ENCODE data around the gene TMCC1.

Gene TMCC1

DNA sequence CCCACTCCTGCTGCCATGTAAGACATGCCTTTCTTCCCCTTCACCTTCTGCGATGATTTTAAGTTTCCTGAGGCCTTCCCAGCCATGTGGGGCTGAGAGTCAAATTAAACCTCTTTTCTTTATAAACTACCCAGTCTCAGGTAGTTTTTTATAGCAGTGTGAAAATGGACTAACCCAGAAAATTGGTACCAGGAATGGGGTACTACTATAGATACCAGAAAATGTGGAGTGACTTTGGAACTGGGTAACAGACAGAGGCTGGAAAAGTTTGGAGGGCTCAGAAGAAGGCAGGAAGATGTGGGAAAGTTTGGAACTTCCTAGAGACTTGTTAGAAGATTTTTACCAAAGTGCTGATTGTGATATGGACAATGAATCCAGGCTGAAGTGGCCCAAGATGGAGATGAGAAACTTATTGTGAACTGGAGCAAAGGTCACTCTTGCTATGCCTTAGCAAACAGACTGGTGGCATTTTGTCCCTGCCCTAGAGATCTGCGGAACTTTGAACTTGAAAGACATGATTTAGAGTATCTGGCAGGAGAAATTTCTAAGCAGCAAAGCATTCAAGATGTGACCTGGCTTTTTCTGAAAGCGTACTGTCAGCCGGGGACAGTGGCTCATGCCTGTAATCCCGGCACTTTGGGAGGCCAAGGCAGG is 52.7 kb downstream of the TMCC1 start:
- Histone ChIP-seq H3K36me3 (ENCODE audit: control insufficient read depth in 1 of 2, insufficient read depth in 2 of 2, low read depth in 1 of 2, low read length in 2 of 2) (peaks cover 4 to 6% of the 10 kb centered on the region in 2 experiments), H3K27ac (ENCODE audit: low read length, poor library complexity, severe bottlenecking) (no peak overlapping the region), H3K9me3 (ENCODE audit: control insufficient read depth, low read length) (peaks cover 23% of the 10 kb centered on the region), H2BK12ac (ENCODE audit: low read length in 2 of 2) (no peak overlapping the region), H2AFZ (ENCODE audit: low read depth, low read length) (no peak overlapping the region), H3K4me2 (ENCODE audit: low read length, poor library complexity, severe bottlenecking) (no peak overlapping the region), H4K8ac (ENCODE audit: low read length) (no peak overlapping the region), H3K4me3 (ENCODE audit: insufficient read depth in 1 of 2, low read depth in 1 of 2, low read length in 2 of 2) (no peak overlapping the region), H3K4me1 (ENCODE audit: control insufficient read depth, insufficient read depth, low read depth, low read length) (no peaks in the 10 kb centered on the region), H2AK5ac (ENCODE audit: low read length, severe bottlenecking) (no peak overlapping the region), H3K27me3 (ENCODE audit: control insufficient read depth in 1 of 2, insufficient read depth in 1 of 2, low read length in 2 of 2) (no peaks in the 10 kb centered on the region), H3K4ac (ENCODE audit: low read depth in 1 of 2, low read length in 2 of 2) (no peak overlapping the region), H3K14ac (ENCODE audit: low read length in 2 of 2) (no peak overlapping the region), H3K79me1 (replicated peaks; ENCODE audit: low read length, poor library complexity, severe bottlenecking) (peaks cover 32% of the 10 kb centered on the region), H2BK120ac (ENCODE audit: low read depth, low read length) (no peak overlapping the region), H2BK5ac (ENCODE audit: low read depth, low read length, poor library complexity, severe bottlenecking) (no peak overlapping the region), H3K9ac (ENCODE audit: low read length) (no peak overlapping the region), H3K23ac (ENCODE audit: low read length in 2 of 2) (no peak overlapping the region), H4K91ac (ENCODE audit: low read length) (no peak overlapping the region), H2BK15ac (ENCODE audit: low read depth, poor library complexity, severe bottlenecking) (no peak overlapping the region), H3K18ac (ENCODE audit: low read depth in 1 of 2, low read length in 2 of 2) (no peak overlapping the region)
- no peak for DNase-seq
- WGBS, result 97% methylated on average over 5 of the region's 5 CpGs

DNA sequence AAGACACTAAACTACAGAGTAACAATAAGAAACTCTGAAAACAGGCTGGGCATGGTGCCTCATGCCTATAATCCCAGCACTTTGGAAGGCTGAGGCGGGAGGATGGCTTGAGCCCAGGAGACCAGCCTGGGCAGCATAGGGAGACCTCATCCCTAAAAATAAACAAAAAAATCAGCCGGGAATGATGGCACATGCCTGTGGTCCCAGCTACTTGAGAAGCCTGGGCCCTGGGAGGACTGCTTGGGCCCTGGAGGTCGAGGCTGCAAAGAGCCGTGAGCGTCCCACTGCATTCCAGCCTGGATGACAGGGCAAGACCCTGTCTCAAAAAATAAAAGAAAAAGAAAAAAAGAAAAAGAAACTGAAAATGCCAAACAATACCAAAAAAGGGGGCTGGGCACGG is 55.4 kb downstream of the TMCC1 start:
- Histone ChIP-seq H2BK15ac (ENCODE audit: low read depth, poor library complexity, severe bottlenecking) (no peak overlapping the region), H3K23ac (ENCODE audit: low read length in 2 of 2) (no peak overlapping the region), H4K91ac (ENCODE audit: low read length) (no peak overlapping the region), H3K4me3 (ENCODE audit: insufficient read depth in 1 of 2, low read depth in 1 of 2, low read length in 2 of 2) (no peak overlapping the region), H3K9ac (ENCODE audit: low read length) (no peak overlapping the region), H3K18ac (ENCODE audit: low read depth in 1 of 2, low read length in 2 of 2) (no peak overlapping the region), H3K9me3 (ENCODE audit: control insufficient read depth, low read length) (peaks cover 23% of the 10 kb centered on the region), H2BK120ac (ENCODE audit: low read depth, low read length) (no peak overlapping the region), H3K14ac (ENCODE audit: low read length in 2 of 2) (no peak overlapping the region), H3K36me3 (ENCODE audit: control insufficient read depth in 1 of 2, insufficient read depth in 2 of 2, low read depth in 1 of 2, low read length in 2 of 2) (peaks cover 4 to 6% of the 10 kb centered on the region in 2 experiments), H3K4me2 (ENCODE audit: low read length, poor library complexity, severe bottlenecking) (no peak overlapping the region), H2AK5ac (ENCODE audit: low read length, severe bottlenecking) (no peak overlapping the region), H2BK5ac (ENCODE audit: low read depth, low read length, poor library complexity, severe bottlenecking) (no peak overlapping the region), H3K79me1 (replicated peaks; ENCODE audit: low read length, poor library complexity, severe bottlenecking) (peaks cover 30% of the 10 kb centered on the region), H2AFZ (ENCODE audit: low read depth, low read length) (no peak overlapping the region), H3K27me3 (ENCODE audit: control insufficient read depth in 1 of 2, insufficient read depth in 1 of 2, low read length in 2 of 2) (no peaks in the 10 kb centered on the region), H2BK12ac (ENCODE audit: low read length in 2 of 2) (no peak overlapping the region), H3K27ac (ENCODE audit: low read length, poor library complexity, severe bottlenecking) (no peak overlapping the region), H3K4me1 (ENCODE audit: control insufficient read depth, insufficient read depth, low read depth, low read length) (no peaks in the 10 kb centered on the region), H3K4ac (ENCODE audit: low read depth in 1 of 2, low read length in 2 of 2) (no peak overlapping the region), H4K8ac (ENCODE audit: low read length) (no peak overlapping the region)
- peak; percentile 25 for DNase-seq
- WGBS, result 39% methylated on average over 4 of the region's 6 CpGs

DNA sequence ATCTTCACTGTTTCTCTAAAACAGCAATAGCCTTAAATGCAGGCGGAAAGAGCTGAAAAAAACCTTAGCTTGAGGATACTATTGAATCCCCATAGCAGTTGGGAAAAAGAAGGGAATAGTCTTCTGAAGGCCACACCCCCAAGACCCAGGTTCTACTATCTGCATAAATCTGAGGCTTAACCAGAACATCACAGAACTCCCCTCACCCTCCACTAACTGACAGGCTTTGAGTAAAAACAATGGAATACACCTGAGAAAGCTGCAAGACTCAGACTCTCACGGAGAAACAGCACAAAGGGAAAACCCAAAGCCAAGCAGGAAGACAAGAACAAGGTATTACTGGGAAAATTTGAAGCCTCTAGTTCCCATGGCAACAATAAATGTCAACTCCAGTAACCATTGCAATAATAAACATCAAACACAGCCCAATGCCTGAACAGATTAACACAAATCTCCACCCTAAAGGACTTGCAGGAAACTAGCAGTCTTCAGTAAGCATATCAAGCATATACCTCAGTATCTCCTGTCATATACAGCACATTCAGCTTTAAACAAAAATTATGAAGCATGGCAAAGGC is 56.4 kb downstream of the TMCC1 start:
- no peak overlapping the region for H3K4ac ChIP-seq (ENCODE audit: low read depth in 1 of 2, low read length in 2 of 2)
- H3K23ac ChIP-seq (ENCODE audit: low read length in 2 of 2), result no peak overlapping the region
- H3K14ac ChIP-seq (ENCODE audit: low read length in 2 of 2), result no peak overlapping the region
- no peak overlapping the region for H3K9ac ChIP-seq (ENCODE audit: low read length)
- no peak overlapping the region for H3K18ac ChIP-seq (ENCODE audit: low read depth in 1 of 2, low read length in 2 of 2)
- no peak overlapping the region for H2BK5ac ChIP-seq (ENCODE audit: low read depth, low read length, poor library complexity, severe bottlenecking)
- no peak overlapping the region for H2BK120ac ChIP-seq (ENCODE audit: low read depth, low read length)
- peaks cover 15% of the 10 kb centered on the region for H3K9me3 ChIP-seq (ENCODE audit: control insufficient read depth, low read length)
- H3K79me1 ChIP-seq (replicated peaks; ENCODE audit: low read length, poor library complexity, severe bottlenecking), result peaks cover 28% of the 10 kb centered on the region
- DNase-seq, result peak; percentile 29
- no peak overlapping the region for H3K4me3 ChIP-seq (ENCODE audit: insufficient read depth in 1 of 2, low read depth in 1 of 2, low read length in 2 of 2)
- no peak overlapping the region for H4K91ac ChIP-seq (ENCODE audit: low read length)
- no peak overlapping the region for H3K4me2 ChIP-seq (ENCODE audit: low read length, poor library complexity, severe bottlenecking)
- no peak overlapping the region for H2AK5ac ChIP-seq (ENCODE audit: low read length, severe bottlenecking)
- no peak overlapping the region for H2AFZ ChIP-seq (ENCODE audit: low read depth, low read length)
- no peaks in the 10 kb centered on the region for H3K4me1 ChIP-seq (ENCODE audit: control insufficient read depth, insufficient read depth, low read depth, low read length)
- no peaks in the 10 kb centered on the region for H3K27me3 ChIP-seq (ENCODE audit: control insufficient read depth in 1 of 2, insufficient read depth in 1 of 2, low read length in 2 of 2)
- peaks cover 2 to 6% of the 10 kb centered on the region in 2 experiments for H3K36me3 ChIP-seq (ENCODE audit: control insufficient read depth in 1 of 2, insufficient read depth in 2 of 2, low read depth in 1 of 2, low read length in 2 of 2)
- H2BK12ac ChIP-seq (ENCODE audit: low read length in 2 of 2), result no peak overlapping the region
- no peak overlapping the region for H2BK15ac ChIP-seq (ENCODE audit: low read depth, poor library complexity, severe bottlenecking)
- no peak overlapping the region for H3K27ac ChIP-seq (ENCODE audit: low read length, poor library complexity, severe bottlenecking)
- 66% methylated on average over 2 of the region's 2 CpGs for WGBS
- H4K8ac ChIP-seq (ENCODE audit: low read length), result no peak overlapping the region

DNA sequence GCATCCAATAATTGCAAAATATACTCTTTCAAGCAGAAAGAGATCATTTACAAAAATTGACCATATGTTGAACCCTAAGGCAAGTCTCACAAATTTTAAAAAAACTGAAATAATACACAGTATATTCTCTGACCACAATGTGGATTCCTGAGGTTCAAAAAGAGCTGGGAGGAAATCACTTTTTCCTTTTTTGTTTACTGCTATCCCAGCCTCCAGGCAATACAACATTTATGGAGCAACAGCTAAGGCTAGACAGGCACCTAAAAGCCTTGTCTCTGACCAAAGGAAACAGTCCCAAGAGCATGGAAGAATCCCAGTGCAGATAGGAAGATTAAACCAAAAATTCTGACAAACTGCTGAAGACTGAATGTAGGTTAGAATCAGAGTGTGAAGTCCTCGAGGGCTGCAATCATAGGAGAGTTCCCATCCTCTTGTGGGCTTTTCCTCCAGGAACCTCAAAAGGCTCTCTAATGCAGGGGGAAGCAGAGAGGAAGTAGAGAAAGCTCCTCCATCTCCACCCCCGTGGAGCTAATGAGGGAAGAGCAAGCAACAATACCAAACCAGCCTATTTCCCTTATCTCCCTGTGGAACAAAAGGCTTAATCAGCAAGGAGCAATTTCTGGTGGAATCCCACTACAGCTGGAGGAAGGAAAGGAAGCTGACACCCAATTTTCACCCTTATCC is 57.0 kb downstream of the TMCC1 start:
- Histone ChIP-seq H2BK12ac (ENCODE audit: low read length in 2 of 2) (no peak overlapping the region), H3K14ac (ENCODE audit: low read length in 2 of 2) (no peak overlapping the region), H2BK5ac (ENCODE audit: low read depth, low read length, poor library complexity, severe bottlenecking) (no peak overlapping the region), H4K8ac (ENCODE audit: low read length) (no peak overlapping the region), H2AFZ (ENCODE audit: low read depth, low read length) (no peak overlapping the region), H3K9ac (ENCODE audit: low read length) (no peak overlapping the region), H3K79me1 (replicated peaks; ENCODE audit: low read length, poor library complexity, severe bottlenecking) (peaks cover 26% of the 10 kb centered on the region), H3K4me2 (ENCODE audit: low read length, poor library complexity, severe bottlenecking) (no peak overlapping the region), H2AK5ac (ENCODE audit: low read length, severe bottlenecking) (no peak overlapping the region), H3K9me3 (ENCODE audit: control insufficient read depth, low read length) (peaks cover 9% of the 10 kb centered on the region), H4K91ac (ENCODE audit: low read length) (no peak overlapping the region), H3K4me3 (ENCODE audit: insufficient read depth in 1 of 2, low read depth in 1 of 2, low read length in 2 of 2) (no peak overlapping the region), H3K27me3 (ENCODE audit: control insufficient read depth in 1 of 2, insufficient read depth in 1 of 2, low read length in 2 of 2) (no peaks in the 10 kb centered on the region), H3K27ac (ENCODE audit: low read length, poor library complexity, severe bottlenecking) (no peak overlapping the region), H2BK15ac (ENCODE audit: low read depth, poor library complexity, severe bottlenecking) (no peak overlapping the region), H3K18ac (ENCODE audit: low read depth in 1 of 2, low read length in 2 of 2) (no peak overlapping the region), H3K36me3 (ENCODE audit: control insufficient read depth in 1 of 2, insufficient read depth in 2 of 2, low read depth in 1 of 2, low read length in 2 of 2) (no peaks in the 10 kb centered on the region), H3K4ac (ENCODE audit: low read depth in 1 of 2, low read length in 2 of 2) (no peak overlapping the region), H2BK120ac (ENCODE audit: low read depth, low read length) (no peak overlapping the region), H3K4me1 (ENCODE audit: control insufficient read depth, insufficient read depth, low read depth, low read length) (no peaks in the 10 kb centered on the region), H3K23ac (ENCODE audit: low read length in 2 of 2) (no peak overlapping the region)
- WGBS, result 0% methylated on average over 2 of the region's 2 CpGs
- DNase-seq, result peak; percentile 46
